Cardiac muscle cell (in vitro differentiated cells and primary cell): ENCODE measurements around the gene EXOC4. TPM values are rescaled to one million over a fixed set of nuclear protein-coding genes. Genes with fewer than 3 reads are reported as not detected.

Experiments used
- DNase-seq, 2 donors: peaks; one replicate each; pipeline versions ENCODE4 v3.0.0 to v3.0.0-alpha.2; 2010 to 2017; ENCODE audit warnings: low read depth in 1 of 2, low spot score in 1 of 2
- H3K27ac ChIP-seq: fragments of 200-600 bp; sonication (generic); 2 replicates; pipeline ENCODE4 v1.5.1; 2016
- H3K27me3 ChIP-seq: fragments of 200-600 bp; sonication (generic); 2 replicates; pipeline ENCODE4 v1.6.0; 2016; ENCODE audit warnings: control low read depth
- H3K36me3 ChIP-seq: fragments of 200-600 bp; sonication (generic); 2 replicates; pipeline ENCODE4 v1.5.1; 2016; ENCODE audit warnings: control low read depth
- H3K4me1 ChIP-seq: fragments of 200-600 bp; sonication (generic); 2 replicates; pipeline ENCODE4 v1.8.1; 2017; ENCODE audit warnings: low read depth, mild to moderate bottlenecking, mixed run types
- H3K4me3 ChIP-seq: fragments of 200-600 bp; sonication (generic); 2 replicates; pipeline ENCODE4 v1.5.1; 2016; ENCODE audit warnings: mild to moderate bottlenecking
- H3K9me3 ChIP-seq: fragments of 200-600 bp; sonication (generic); 2 replicates; pipeline ENCODE4 v1.5.1; 2017; ENCODE audit warnings: low read depth, mild to moderate bottlenecking, control low read depth
- CTCF ChIP-seq: IDR thresholded peaks from 2 replicates; pipeline ENCODE4 v1.5.1; 2012; ENCODE audit warnings: low read depth, mild to moderate bottlenecking, low read length
- polyA plus RNA-seq: library from polyadenylated mRNA; unstranded; fragments of >200 nt; fragmentation: Nextera tagmentation; extraction: Ambion mirVana; gene quantifications from 2 replicates; pipeline ENCODE4 v1.2.1, GENCODE V29; 2016
- total RNA-seq: library from RNA; depleted of rRNA; stranded (reverse); fragments of >200 nt; gene quantifications from 2 replicates; pipeline ENCODE4 v1.2.3, GENCODE V29; 2016

Gene EXOC4
- total and polyA plus RNA-seq, 2 experiments from 2014 or later, result 33.6 to 46.0 TPM

- Histone ChIP-seq H3K27ac (no peak overlapping the region), H3K4me1 (peaks cover 9% of the 10 kb centered on the region), H3K9me3 (no peaks in the 10 kb centered on the region), H3K36me3 (no peaks in the 10 kb centered on the region), H3K27me3 (no peaks in the 10 kb centered on the region), H3K4me3 (no peak overlapping the region)
- DNase-seq, result no peak
- TF ChIP-seq CTCF, result no peak
These were observed 497.4 kb downstream of the EXOC4 start for GRCh38 chr7:133750287-133750686.

GRCh38 chr7:133751079-133751478, 498.2 kb downstream of the EXOC4 start:
- H3K4me3 ChIP-seq, result no peak overlapping the region
- H3K27me3 ChIP-seq, result no peaks in the 10 kb centered on the region
- TF ChIP-seq CTCF, result no peak
- DNase-seq, result no peak
- H3K9me3 ChIP-seq, result no peaks in the 10 kb centered on the region
- no peak overlapping the region for H3K27ac ChIP-seq
- H3K4me1 ChIP-seq, result peaks cover 9% of the 10 kb centered on the region
- no peaks in the 10 kb centered on the region for H3K36me3 ChIP-seq

GRCh38 chr7:133753513-133753912, 500.6 kb downstream of the EXOC4 start:
- H3K4me3 ChIP-seq, result no peak overlapping the region
- H3K36me3 ChIP-seq, result no peaks in the 10 kb centered on the region
- DNase-seq, result no peak
- H3K9me3 ChIP-seq, result no peaks in the 10 kb centered on the region
- H3K27me3 ChIP-seq, result no peaks in the 10 kb centered on the region
- H3K27ac ChIP-seq, result no peak overlapping the region
- no peak for TF ChIP-seq CTCF
- H3K4me1 ChIP-seq, result peaks cover 9% of the 10 kb centered on the region

GRCh38 chr7:133754708-133755107, 501.8 kb downstream of the EXOC4 start:
- no peaks in the 10 kb centered on the region for H3K9me3 ChIP-seq
- no peak overlapping the region for H3K4me3 ChIP-seq
- H3K4me1 ChIP-seq, result no peaks in the 10 kb centered on the region
- no peak for TF ChIP-seq CTCF
- no peaks in the 10 kb centered on the region for H3K27me3 ChIP-seq
- no peak for DNase-seq
- no peak overlapping the region for H3K27ac ChIP-seq
- no peaks in the 10 kb centered on the region for H3K36me3 ChIP-seq

- no peaks in the 10 kb centered on the region for H3K9me3 ChIP-seq
These were observed 503.0 kb downstream of the EXOC4 start for GRCh38 chr7:133755901-133756300.

More at GRCh38 chr7:133755901-133756300, 503.0 kb downstream of the EXOC4 start:
- Histone ChIP-seq H3K4me3 (no peak overlapping the region), H3K27me3 (no peaks in the 10 kb centered on the region), H3K4me1 (no peaks in the 10 kb centered on the region), H3K27ac (no peak overlapping the region), H3K36me3 (no peaks in the 10 kb centered on the region)
- no peak for DNase-seq
- TF ChIP-seq CTCF, result no peak
